Dendritic cell treated with granulocyte-macrophage colony-stimulating factor and Interleukin-4, amounts not matched to agents 40 ng/mL and 50 ng/mL, for 4 days (primary cell): Measurements from ENCODE around the gene CANT1.

Experiments used
- H3K27ac Mint-ChIP-seq: one replicate; pipeline ENCODE4 v1.8.0; 2022; ENCODE audit warnings: mild to moderate bottlenecking, mixed read lengths
- H3K27me3 Mint-ChIP-seq: one replicate; pipeline ENCODE4 v1.8.0; 2022; ENCODE audit warnings: mild to moderate bottlenecking, mixed read lengths
- H3K36me3 Mint-ChIP-seq: one replicate; pipeline ENCODE4 v1.8.0; 2022; ENCODE audit warnings: low read depth, mixed read lengths
- H3K4me1 Mint-ChIP-seq: one replicate; pipeline ENCODE4 v1.8.0; 2022; ENCODE audit warnings: low read depth, mixed read lengths
- H3K4me3 Mint-ChIP-seq: one replicate; pipeline ENCODE4 v1.8.0; 2022; ENCODE audit warnings: mild to moderate bottlenecking, moderate library complexity, mixed read lengths
- H3K9me3 Mint-ChIP-seq: one replicate; pipeline ENCODE4 v1.8.0; 2022; ENCODE audit warnings: mixed read lengths
- intact Hi-C: fragments of 100-400 bp; cut with micrococcal nuclease; formaldehyde crosslinking; loops from one replicate; pipeline ENCODE4 v1.15.0; 2022

CANT1 gene

DNA sequence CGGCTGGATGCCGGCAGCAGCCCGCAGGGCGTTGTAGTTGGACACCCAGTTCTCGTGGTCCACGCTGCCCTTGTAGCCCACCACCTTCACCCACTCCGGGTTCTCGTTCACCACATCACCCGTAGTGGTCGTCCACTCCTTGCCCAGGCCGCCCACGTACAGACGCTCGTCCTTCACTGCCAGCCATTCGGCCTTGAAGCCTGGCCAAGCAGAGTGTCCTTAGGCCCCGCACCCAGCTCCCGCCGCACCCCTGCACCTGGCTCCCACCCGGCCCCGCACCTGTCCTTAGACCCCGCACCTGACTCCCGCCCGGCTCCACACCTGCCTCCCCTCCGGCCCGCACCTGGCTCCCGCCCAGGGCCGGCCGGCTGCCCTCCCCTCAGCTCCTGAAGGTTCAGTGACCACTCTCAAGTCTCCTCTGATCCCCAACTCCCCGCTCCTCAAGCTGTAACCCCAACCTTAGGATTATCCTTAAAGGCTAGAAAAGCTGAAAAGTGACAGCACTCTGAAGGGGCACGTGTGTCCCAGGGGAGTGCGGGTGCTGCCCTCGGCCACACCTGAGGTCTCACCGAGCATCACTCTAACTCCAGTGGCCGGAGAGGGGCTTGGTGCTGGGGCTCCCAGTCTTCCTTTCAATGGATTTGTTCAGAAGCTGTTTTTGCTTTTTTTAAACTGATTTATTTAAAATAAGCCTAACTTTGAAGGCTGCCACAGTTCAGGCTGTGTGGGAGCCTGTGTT, 14.4 kb downstream of the CANT1 start:
- H3K27ac Mint-ChIP-seq = no peak overlapping the region
- H3K36me3 Mint-ChIP-seq = peaks cover 100% of the 10 kb centered on the region
- H3K4me3 Mint-ChIP-seq = no peak overlapping the region
- intact Hi-C loops = no loop called here
- peaks cover 15% of the 10 kb centered on the region for H3K4me1 Mint-ChIP-seq
- H3K9me3 Mint-ChIP-seq = no peaks in the 10 kb centered on the region
- H3K27me3 Mint-ChIP-seq = no peaks in the 10 kb centered on the region

DNA sequence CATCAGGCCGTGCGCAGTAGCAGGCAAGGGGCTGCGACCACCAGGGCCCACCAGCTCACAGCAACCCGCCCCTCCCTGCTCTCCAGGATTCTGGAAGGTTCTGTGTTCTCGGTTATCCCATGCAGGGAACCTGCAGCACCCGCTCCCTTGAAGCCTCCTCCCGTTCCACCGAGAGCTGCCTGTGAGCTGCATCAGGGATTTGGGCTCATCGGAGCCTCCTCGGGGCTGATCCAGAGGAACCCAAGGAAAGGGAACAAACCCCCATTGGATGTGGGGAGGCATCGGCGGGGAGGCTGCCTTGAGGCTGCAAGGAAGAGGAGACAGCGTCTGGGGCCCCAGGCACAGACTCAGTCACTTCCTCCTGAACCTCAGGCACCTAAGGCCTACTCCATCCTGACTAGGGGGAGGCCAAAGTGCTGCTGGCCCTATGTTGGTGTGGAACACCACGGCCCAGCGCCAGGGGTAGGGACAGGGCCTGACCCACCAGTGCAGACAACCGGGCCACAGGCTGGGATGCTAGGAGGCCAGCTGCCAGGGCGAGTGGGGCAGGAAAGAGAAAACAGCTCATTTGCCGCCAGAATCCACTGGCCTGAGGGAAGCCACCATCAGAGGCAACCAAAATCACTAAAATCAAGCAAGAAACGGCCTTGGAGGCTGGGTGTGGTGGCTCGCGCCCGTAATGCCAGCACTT, 15.4 kb downstream of the CANT1 start:
- H3K9me3 Mint-ChIP-seq = no peaks in the 10 kb centered on the region
- intact Hi-C loops = no loop called here
- H3K4me3 Mint-ChIP-seq = no peak overlapping the region
- peaks cover 15% of the 10 kb centered on the region for H3K4me1 Mint-ChIP-seq
- H3K27ac Mint-ChIP-seq = no peak overlapping the region
- H3K27me3 Mint-ChIP-seq = no peaks in the 10 kb centered on the region
- H3K36me3 Mint-ChIP-seq = peaks cover 100% of the 10 kb centered on the region

GRCh38 chr17:78993241-78993956, 16.2 kb downstream of the CANT1 start:
- H3K27me3 Mint-ChIP-seq = no peaks in the 10 kb centered on the region
- H3K36me3 Mint-ChIP-seq = peaks cover 93% of the 10 kb centered on the region
- H3K27ac Mint-ChIP-seq = no peak overlapping the region
- intact Hi-C loops = no loop called here
- H3K4me3 Mint-ChIP-seq = no peak overlapping the region
- peaks cover 19% of the 10 kb centered on the region for H3K4me1 Mint-ChIP-seq
- H3K9me3 Mint-ChIP-seq = no peaks in the 10 kb centered on the region

DNA sequence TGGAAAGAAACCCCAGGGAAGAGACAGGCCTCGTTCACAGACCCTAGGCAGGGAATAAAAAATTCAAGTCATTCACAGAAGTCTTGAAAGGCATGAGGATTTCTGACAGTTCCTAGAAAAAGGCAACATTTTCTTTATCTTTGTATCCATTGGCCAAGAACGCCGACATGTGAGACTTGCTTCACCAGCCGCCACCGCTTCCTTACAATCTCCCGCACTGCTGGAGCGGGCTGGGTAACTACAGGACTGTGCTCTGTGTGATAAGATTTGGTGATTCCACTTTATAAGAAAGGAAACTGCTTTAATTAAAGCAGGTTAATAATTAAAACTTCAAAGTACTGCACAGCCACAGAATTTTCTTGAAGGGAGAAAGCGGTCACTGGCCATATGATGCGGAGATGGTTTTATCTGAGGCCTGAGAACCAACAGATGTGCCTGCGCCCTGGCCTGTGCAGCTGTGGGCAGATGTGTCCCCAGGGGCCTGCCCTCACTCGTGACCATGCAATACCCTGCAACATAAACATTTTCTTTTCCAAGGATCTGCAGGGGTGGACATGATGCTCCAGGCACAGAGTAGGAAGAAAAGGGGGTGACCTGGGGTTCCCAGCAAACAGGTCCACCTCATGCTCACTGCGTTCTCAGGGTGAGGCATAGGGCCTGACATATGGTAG, 16.9 kb downstream of the CANT1 start:
- H3K36me3 Mint-ChIP-seq = peaks cover 86% of the 10 kb centered on the region
- no peaks in the 10 kb centered on the region for H3K27me3 Mint-ChIP-seq
- H3K9me3 Mint-ChIP-seq = no peaks in the 10 kb centered on the region
- no peak overlapping the region for H3K27ac Mint-ChIP-seq
- peaks cover 26% of the 10 kb centered on the region for H3K4me1 Mint-ChIP-seq
- intact Hi-C loops = no loop called here
- no peak overlapping the region for H3K4me3 Mint-ChIP-seq

- H3K4me1 Mint-ChIP-seq = peaks cover 30% of the 10 kb centered on the region
- no peak overlapping the region for H3K27ac Mint-ChIP-seq
- intact Hi-C loops = no loop called here
- no peak overlapping the region for H3K4me3 Mint-ChIP-seq
- H3K27me3 Mint-ChIP-seq = no peaks in the 10 kb centered on the region
- no peaks in the 10 kb centered on the region for H3K9me3 Mint-ChIP-seq
- peaks cover 79% of the 10 kb centered on the region for H3K36me3 Mint-ChIP-seq
These were observed 17.5 kb downstream of the CANT1 start for GRCh38 chr17:78991906-78992532.

DNA sequence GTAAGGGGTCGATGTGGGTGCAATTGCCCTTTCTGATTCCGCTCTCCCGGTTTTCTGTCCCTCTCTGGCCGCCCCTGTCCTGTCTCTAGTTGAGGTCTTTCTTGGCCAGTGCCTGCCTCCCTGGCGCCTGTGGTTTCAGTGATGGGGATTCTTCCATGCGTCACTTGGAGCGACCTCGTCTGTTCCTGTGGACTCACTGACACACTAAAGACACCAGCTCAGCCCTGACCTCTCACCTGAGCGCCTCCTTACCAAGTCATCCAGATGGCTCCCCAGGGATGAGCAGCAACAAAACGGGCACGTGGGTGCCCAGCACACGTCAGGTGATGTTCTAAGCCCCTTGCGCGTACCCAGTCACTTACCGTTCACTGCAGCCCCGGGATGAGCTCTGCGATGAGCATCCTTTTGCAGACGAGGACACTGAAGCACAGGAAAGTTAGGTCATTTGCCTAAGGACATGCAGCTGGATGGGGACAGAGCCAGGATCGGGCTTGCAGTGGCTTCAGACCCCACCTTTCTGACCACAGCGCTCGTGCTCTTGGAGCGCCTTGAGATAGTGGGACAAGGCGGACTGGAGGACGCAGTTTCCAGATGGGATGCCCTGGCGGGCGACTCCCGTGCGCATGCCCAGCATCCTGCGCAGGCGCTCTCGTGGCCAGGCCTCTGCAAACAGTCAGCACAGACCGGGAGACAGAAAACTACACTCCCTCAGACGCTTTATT, 18.4 kb downstream of the CANT1 start:
- H3K4me3 Mint-ChIP-seq = no peak overlapping the region
- H3K4me1 Mint-ChIP-seq = peaks cover 32% of the 10 kb centered on the region
- no peaks in the 10 kb centered on the region for H3K9me3 Mint-ChIP-seq
- H3K27ac Mint-ChIP-seq = no peak overlapping the region
- H3K27me3 Mint-ChIP-seq = no peaks in the 10 kb centered on the region
- peaks cover 71% of the 10 kb centered on the region for H3K36me3 Mint-ChIP-seq
- intact Hi-C loops = no loop called here

- intact Hi-C loops = no loop called here
- no peaks in the 10 kb centered on the region for H3K9me3 Mint-ChIP-seq
- H3K36me3 Mint-ChIP-seq = peaks cover 64% of the 10 kb centered on the region
- no peak overlapping the region for H3K4me3 Mint-ChIP-seq
- peaks cover 32% of the 10 kb centered on the region for H3K4me1 Mint-ChIP-seq
- no peaks in the 10 kb centered on the region for H3K27me3 Mint-ChIP-seq
- no peak overlapping the region for H3K27ac Mint-ChIP-seq
These were observed 19.1 kb downstream of the CANT1 start for GRCh38 chr17:78990349-78991016.

DNA sequence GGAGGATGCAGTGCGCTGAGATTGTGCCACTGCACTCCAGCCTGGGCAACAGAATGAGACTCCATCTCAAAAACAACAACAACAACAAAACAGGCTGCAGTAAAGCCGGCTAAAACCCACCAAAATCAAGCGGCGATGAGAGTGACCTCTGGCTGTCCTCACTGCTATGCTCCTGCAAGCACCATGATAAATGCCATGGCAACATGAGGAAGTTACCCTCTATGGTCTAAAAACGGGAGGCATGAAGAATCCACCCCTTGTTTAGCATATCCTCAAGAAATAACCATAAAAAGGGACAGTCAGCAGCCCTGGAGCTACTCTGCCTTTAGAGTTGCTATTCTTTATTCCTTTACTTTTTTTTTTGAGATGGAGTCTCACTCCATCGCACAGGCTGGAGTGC, 21.4 kb downstream of the CANT1 start:
- intact Hi-C loops = no loop called here
- no peak overlapping the region for H3K4me3 Mint-ChIP-seq
- no peaks in the 10 kb centered on the region for H3K27me3 Mint-ChIP-seq
- H3K36me3 Mint-ChIP-seq = peaks cover 41% of the 10 kb centered on the region
- peak overlapping the region; percentile 87 for H3K27ac Mint-ChIP-seq
- H3K9me3 Mint-ChIP-seq = no peaks in the 10 kb centered on the region
- H3K4me1 Mint-ChIP-seq = peaks cover 31% of the 10 kb centered on the region

GRCh38 chr17:78986649-78987328, 22.8 kb downstream of the CANT1 start:
- H3K9me3 Mint-ChIP-seq = no peaks in the 10 kb centered on the region
- peaks cover 26% of the 10 kb centered on the region for H3K4me1 Mint-ChIP-seq
- H3K27me3 Mint-ChIP-seq = no peaks in the 10 kb centered on the region
- H3K4me3 Mint-ChIP-seq = peak overlapping the region; percentile 53
- intact Hi-C loops = loop anchor here (2.0 kb wide), 1 partner anchor 56 kb away; no protein-coding TSS in a partner anchor
- peaks cover 27% of the 10 kb centered on the region for H3K36me3 Mint-ChIP-seq
- peak overlapping the region; percentile 87 for H3K27ac Mint-ChIP-seq

GRCh38 chr17:78986048-78986648, 23.4 kb downstream of the CANT1 start:
- peaks cover 26% of the 10 kb centered on the region for H3K4me1 Mint-ChIP-seq
- intact Hi-C loops = loop anchor here (2.0 kb wide), 1 partner anchor 57 kb away; no protein-coding TSS in a partner anchor
- H3K27me3 Mint-ChIP-seq = no peaks in the 10 kb centered on the region
- peak overlapping the region; percentile 53 for H3K4me3 Mint-ChIP-seq
- peak overlapping the region; percentile 87 for H3K27ac Mint-ChIP-seq
- peaks cover 21% of the 10 kb centered on the region for H3K36me3 Mint-ChIP-seq
- H3K9me3 Mint-ChIP-seq = no peaks in the 10 kb centered on the region

DNA sequence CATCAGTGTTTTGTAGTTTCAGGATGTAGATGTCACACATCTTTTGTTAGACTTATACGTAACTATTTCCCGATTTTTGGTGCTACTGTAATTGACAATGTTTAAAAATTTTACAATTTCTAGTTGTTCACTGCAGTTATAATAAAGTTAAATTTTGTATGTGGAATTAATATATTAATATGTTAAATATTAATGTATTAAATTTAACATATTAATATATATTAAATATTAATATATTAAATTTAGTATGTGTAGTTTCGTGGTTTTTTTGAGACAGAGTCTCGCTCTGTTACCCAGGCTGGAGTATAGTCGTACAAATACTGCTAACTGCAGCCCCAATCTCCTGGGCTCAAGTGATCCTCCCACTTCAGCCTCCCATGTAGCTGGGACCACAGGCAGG, 24.2 kb downstream of the CANT1 start:
- intact Hi-C loops = no loop called here

More for the DNA sequence above, 24.2 kb downstream of the CANT1 start:
- Mint-ChIP-seq H3K27me3 (peaks cover 2% of the 10 kb centered on the region), H3K36me3 (peaks cover 13% of the 10 kb centered on the region), H3K4me1 (peaks cover 26% of the 10 kb centered on the region), H3K9me3 (no peaks in the 10 kb centered on the region), H3K4me3 (no peak overlapping the region), H3K27ac (peak overlapping the region; percentile 87)
